ENCODE data around the gene PCMT1. TPM values are rescaled to one million over a fixed set of nuclear protein-coding genes. Genes with fewer than 3 reads are reported as not detected.
"Not testable (repeated sequence)": the region's sequence is repeated elsewhere in the genome, so short reads cannot be mapped to it uniquely, and the experiment has no call there.

Gene PCMT1
- total RNA-seq (2014; rRNA removed; shearing (Covaris generic)), result 184 and 205 TPM in 2 replicates

DNA sequence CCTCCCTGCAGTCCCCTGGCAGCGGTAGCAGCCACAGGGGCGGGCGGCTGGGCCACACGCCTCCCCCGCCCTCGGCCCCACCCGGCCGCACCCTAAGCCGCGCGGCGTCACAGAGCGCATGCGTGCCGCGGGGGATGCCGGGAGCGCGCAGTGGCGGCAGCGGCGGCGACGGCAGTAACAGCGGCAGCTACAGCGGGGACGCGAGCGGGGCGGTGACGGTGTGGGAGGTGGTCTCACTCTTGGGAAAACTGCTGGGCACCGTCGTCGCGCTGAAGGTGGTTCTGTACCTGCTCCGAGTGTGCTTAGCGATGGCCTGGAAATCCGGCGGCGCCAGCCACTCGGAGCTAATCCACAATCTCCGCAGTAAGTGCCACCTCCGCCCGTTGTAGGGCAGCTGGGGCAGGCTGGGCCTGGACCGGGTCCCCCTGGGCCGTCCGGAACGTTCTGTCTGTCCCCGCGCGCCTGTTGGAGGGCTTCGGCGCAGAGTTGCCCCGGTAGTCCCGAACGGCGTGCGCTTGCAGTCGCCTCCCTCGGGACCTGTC lies at the start of gene PCMT1:
TSS of gene PCMT1 (plus strand) at position 148 of the 542 bp plus-strand sequence. CDS start at position 309, 161 bp downstream.
- peak; percentile 84 for DNase-seq (ENCODE audit: low spot score)

- DNase-seq (ENCODE audit: low spot score), result no peak
These were observed 47.8 kb upstream of the PCMT1 start for GRCh38 chr6:149701714-149702113.

DNA sequence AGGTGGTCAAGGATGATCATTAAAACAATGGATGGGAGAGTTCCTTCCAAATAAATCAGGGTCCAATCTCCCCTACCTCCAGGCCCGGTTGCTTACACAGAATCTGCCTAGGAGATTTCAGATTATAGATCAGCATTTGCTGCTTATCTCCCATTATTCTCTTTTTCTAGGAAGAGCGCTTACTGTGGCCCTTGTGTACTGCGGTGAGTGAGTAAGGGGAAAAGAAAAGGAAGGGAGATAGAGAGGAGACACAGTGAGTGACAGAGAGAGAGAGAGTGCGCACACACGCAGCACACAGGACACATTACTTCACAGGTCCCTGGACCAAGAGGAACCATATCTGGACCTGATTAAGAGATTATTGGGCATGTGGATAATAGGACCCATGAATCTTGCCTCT lies 37.8 kb upstream of the PCMT1 start:
- no peak for DNase-seq (ENCODE audit: low spot score)

- DNase-seq (ENCODE audit: low spot score), result no peak
These were observed 35.1 kb upstream of the PCMT1 start for GRCh38 chr6:149714442-149714841.

- peak; percentile 1 for DNase-seq (ENCODE audit: low spot score)
These were observed 33.2 kb upstream of the PCMT1 start for GRCh38 chr6:149716181-149716963.

GRCh38 chr6:149717255-149717587 lies 32.3 kb upstream of the PCMT1 start:
- no peak for DNase-seq (ENCODE audit: low spot score)

DNA sequence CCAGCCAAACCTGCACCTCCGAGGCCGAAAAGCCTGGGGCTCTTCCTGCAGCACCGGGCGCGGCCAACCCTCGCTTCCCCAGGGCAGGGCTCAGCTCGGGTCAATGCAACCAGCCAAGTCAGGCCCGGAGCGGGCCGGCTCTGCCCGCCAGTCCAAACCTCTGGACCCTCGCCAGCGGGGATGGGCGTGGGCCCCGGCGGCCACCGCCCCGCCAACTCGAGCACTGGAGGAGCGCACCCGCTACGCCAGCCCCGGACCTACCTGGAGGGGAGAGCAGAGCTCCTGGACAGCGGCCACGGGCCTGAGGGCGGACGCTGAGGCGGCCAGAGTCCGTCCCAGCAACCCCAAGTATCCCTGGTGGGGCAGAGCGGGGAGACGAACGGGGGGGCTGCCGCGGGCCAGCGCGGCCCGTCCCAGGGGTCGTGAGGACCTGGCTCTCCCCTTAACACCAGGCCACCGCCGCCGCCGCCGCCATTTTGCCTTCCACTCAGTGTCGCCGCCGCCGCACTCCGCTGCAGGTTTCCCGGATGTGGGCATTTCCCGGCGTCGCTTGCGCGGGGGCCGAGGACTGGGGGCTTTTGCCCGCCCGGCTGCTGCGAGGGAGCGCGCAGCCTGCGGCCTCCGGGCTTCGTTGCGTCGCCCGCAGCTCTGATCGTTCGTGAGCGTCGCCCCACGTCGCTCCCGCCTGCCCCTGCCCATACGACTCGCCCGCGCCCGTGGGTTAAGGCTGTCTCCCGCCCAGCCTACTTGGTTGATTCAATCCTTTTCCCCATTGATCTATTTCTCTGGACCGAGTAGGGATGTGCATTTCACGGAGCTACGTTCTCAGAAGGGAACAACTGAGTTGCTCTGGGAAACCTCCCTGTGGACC lies 31.7 kb upstream of the PCMT1 start, which contains the start of gene LATS1:
TSS of gene LATS1 (minus strand) at position 514 of the 871 bp plus-strand sequence. CDS start 15,975 bp downstream, outside the sequence.
- DNase-seq (ENCODE audit: low spot score), result peak; percentile 51

GRCh38 chr6:149719531-149719930 lies 30.0 kb upstream of the PCMT1 start:
- DNase-seq (ENCODE audit: low spot score), result no peak

DNA sequence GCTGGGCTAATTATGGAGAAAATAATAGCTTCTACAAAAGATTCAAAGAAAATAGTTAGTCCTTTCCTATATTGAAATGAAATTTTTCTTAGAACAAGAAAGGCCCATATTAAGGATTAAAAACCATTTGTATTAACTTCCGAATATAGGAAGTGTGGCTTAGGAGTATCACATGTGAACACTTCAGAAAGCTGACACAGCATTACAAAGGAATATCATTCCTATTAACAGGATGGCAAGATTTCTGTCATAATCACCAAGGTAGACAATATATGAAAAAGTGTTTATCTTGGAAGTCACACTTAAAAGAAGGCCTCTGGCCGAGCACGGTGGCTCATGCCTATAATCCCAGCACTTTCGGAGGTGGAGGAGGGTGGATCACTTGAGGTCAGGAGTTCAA lies 26.3 kb upstream of the PCMT1 start:
- no peak for DNase-seq (ENCODE audit: low spot score)

DNA sequence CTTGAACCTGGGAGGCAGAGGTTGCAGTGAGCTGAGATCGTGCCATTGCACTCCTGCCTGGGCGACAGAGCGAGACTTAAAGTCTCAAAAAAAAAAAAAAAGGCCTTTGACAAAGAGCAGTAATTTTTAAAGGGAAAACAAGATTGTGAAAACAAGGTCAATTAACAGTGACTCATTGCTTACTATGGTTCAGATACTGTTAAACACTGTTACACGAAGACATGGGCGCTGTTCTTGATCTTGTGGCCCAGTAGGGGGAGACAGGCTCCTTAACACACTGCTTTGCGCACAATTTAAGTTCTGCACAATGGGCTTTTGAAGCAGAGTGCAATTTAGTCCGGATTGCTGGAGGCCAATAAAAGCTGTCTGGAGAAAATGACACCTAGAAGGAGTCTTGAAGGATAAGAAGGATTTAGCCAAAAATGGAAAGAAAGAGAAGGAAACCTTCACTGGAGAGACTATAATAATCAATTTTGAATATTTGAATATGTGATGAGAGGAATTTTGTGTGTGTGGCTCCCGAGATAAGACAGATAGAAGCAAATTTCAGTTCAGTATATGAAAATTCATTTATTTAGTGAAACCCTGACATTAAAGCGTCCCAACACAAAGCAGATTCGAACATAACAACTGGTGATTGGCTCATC lies 25.6 kb upstream of the PCMT1 start:
- DNase-seq (ENCODE audit: low spot score), result peak; percentile 69

DNA sequence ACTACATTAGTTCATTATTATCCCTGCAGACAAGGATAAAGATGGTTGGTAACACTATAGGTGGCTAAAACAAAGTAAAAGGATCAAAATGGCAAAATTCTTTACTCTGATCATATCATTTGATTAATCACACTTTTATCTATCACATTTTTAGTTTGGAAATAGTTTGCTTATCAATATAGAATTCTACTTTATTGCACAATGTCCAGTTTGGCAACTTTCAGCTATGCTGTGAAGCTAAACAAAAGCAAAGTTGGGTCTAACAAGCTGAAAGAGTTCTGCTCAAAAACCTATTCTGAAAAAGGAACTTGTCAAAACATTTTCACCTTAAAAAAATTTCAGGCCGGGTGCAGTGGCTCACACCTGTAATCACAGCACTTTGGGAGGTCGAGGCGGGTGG lies 23.8 kb upstream of the PCMT1 start:
- no peak for DNase-seq (ENCODE audit: low spot score)

GRCh38 chr6:149727793-149728498 lies 21.6 kb upstream of the PCMT1 start:
- DNase-seq (ENCODE audit: low spot score), result no peak

- DNase-seq (ENCODE audit: low spot score), result no peak
These were observed 20.9 kb upstream of the PCMT1 start for GRCh38 chr6:149728499-149729234.

DNA sequence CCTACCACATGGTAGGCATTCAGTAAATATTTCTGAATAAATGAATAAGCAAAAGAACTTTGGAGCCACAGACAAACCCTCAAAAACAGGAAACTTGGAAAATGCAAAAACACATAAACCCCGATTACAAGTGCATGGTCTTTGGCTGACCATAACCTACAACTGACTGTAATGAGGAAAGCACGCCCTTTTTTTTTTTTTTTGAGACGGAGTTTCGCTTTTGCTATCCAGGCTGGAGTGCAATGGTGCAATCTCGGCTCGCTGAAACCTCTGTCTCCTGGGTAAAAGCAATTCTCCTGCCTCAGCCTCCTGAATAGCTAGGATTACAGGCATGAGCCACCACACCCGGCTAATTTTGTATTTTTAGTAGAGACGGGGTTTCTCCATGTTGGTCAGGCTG lies 19.7 kb upstream of the PCMT1 start:
- DNase-seq (ENCODE audit: low spot score), result no peak

DNA sequence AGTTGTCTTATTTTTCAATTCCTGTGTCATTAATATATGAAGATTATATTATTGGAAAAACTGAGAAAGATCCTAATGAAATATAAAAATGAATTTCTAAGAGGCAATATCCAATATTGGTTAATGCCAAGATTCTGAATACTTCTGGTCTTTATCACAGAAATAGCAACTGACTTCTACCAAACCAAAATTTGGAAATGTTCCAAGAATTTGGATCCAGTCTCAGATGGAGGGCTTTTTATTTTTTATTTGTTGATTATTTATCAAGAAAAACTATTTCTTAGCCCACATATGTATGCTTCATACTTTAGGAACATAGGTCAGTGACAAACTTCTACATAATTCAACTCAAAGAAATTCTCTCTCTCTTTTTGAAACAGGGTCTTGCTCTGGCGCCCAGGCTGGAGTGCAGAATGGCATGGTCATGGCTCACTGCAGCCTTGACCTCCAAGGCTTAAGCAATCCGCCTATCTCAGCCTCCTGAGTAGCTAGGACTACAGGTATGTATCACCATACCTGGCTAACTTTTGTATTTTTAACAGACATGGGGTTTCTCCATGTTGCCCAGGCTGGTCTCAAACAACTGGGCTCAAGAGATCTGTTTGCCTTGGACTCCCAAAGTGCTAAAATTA lies 16.3 kb upstream of the PCMT1 start:
- DNase-seq (ENCODE audit: low spot score), result no peak

- no peak for DNase-seq (ENCODE audit: low spot score)
These were observed 14.6 kb upstream of the PCMT1 start for GRCh38 chr6:149734915-149735314.

DNA sequence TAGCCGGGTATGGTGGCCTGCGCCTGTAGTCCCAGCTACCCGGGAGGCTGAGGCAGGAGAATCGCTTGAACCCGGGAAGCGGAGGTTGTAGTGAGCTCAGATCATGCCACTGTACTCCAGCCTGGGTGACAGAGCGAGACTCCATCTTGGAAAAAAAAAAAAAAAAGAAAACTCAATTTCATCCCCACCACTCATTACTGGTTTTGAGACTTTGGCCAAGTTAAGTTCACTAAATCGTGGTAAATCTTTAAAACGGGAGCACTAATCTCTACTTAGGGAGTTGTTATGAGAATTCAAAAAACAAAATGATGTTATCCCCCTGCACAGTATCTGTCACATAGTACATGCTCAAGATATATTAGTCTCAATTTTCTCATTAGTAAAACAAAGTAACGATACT lies 4.3 kb upstream of the PCMT1 start:
- not testable (repeated sequence) for DNase-seq (ENCODE audit: low spot score)

- DNase-seq (ENCODE audit: low spot score), result peak; percentile 84
These were observed 3.2 kb upstream of the PCMT1 start, which contains the start of gene NUP43 for GRCh38 chr6:149746147-149746946. Gene NUP43 (minus strand): TSS chr6:149746529. CDS start chr6:149746495, 34 bp downstream.

DNA sequence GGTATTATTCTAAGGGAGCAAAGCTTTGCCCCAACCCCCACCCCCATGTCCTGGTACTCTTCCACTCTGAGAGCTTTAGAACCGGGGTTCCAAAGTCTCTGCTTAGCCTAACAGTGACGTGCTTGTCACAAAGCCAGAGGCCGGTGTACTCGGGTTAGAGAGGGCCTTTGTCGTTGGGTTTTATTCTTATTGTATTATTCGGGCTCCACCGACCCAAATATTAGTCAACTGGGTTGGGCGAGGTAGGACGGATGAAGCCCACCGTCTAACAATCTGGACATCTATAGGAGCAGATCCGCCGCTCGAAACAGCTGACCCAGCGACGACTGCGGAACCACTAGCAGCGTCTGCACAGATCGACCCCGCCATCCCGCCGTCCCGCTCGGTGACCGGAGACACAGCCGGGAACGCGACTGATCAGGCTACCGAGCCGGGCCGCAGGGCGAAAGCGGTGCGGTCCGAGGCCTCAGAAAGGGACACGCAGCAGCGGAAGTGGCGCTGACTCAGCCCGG lies 403 bp upstream of the PCMT1 start:
- not testable (repeated sequence) for DNase-seq (ENCODE audit: low spot score)
